H1 (cell line): ENCODE data around the gene CHST8. TPM values are rescaled to one million over a fixed set of nuclear protein-coding genes. Genes with fewer than 3 reads are reported as not detected.

Source experiments
- RAD21 ChIP-seq, 2 experiments: IDR thresholded peaks in 1 of 2; conservative IDR thresholded peaks in 1 of 2; 2 replicates each; pipeline ENCODE4 v1.6.1; 2011; ENCODE audit warnings: low read depth in 2 of 2, low read length in 2 of 2, improper control_type of control experiment in 1 of 2, inconsistent platforms in 1 of 2, mild to moderate bottlenecking in 1 of 2, moderate library complexity in 1 of 2
- TEAD4 ChIP-seq: IDR thresholded peaks from 2 replicates; pipeline ENCODE4 v1.6.1; 2012; ENCODE audit warnings: low read depth, low read length, inconsistent platforms, mixed read lengths
- polyA plus RNA-seq, 7 experiments: library from polyadenylated mRNA; depleted of rRNA in 3 of 7; stranded (reverse) in 5 of 7; unstranded in 2 of 7; fragments of >200 nt in 5 of 7; fragments of 200-250 nt in 2 of 7; gene quantifications; 1 replicate in 5 of 7; 2 replicates in 1 of 7; 4 replicates in 1 of 7; pipeline versions ENCODE4 v1.2.1 to v1.2.3, GENCODE V29; 2011 to 2013; ENCODE audit warnings: missing spikeins in 2 of 7, mixed read lengths in 2 of 7
- total RNA-seq: library from RNA; stranded (reverse); fragmentation: NEBNext Ultra II Directional; extraction: Animal tissue kit (Norgen Biotek cat#: 25700); gene quantifications from 2 replicates; pipeline ENCODE4 v1.2.1, GENCODE V29; 2021

CHST8 gene
- total and polyA plus RNA-seq, 2 of the 8 experiments (the other 6 are each of a cell fraction or from before 2014, with no cell fraction given): 10.8 to 28.2 TPM

DNA sequence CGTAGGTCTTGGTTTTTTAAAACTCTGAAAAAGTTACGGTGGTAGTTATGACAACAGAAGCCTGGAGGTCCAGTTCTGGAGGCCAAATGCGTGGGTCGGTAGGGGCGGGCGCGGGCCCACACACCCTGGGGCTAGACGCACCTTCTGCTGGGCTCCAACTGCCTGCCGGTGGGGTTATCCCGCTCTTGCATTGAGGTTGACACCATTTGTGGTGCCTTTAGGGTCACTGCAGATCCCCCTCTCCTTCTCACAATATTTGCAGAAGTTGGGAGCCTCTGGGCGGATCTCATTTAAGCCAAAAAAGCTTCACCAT, 81.6 kb downstream of the CHST8 start (continued):
- TF ChIP-seq RAD21 (IDR thresholded peaks at IDR 0.05 in 1 of 2, conservative IDR thresholded peaks at IDR 0.05 in 1 of 2; ENCODE audit: low read depth in 2 of 2, low read length in 2 of 2): no peak
- TF ChIP-seq TEAD4: no peak
